Measurements from ENCODE around the gene BTBD2.

The BTBD2 gene

GRCh38 chr19:2050349-2050990, 35.0 kb upstream of the BTBD2 start:
- Histone ChIP-seq H3K4me3 (ENCODE audit: low read length) (peak overlapping the region; percentile 89), H3K4me1 (ENCODE audit: control insufficient read depth, insufficient read depth, low read length) (peaks cover 7% of the 10 kb centered on the region; the same call in 1 of the 2 replicates), H3K27ac (ENCODE audit: low read length) (no peak overlapping the region), H3K27me3 (ENCODE audit: control insufficient read depth, insufficient read depth, low read length) (no peaks in the 10 kb centered on the region), H3K36me3 (ENCODE audit: control insufficient read depth, insufficient read depth, low read length) (peaks cover 16% of the 10 kb centered on the region; the same call in 1 of the 2 replicates), H3K9me3 (ENCODE audit: control insufficient read depth, insufficient read depth, low read length) (no peaks in the 10 kb centered on the region)
- WGBS (ENCODE audit: insufficient coverage, insufficient read length): no CpG with 5 or more reads among the region's 49 CpGs
- no peak for DNase-seq (ENCODE audit: low read depth, low spot score)

DNA sequence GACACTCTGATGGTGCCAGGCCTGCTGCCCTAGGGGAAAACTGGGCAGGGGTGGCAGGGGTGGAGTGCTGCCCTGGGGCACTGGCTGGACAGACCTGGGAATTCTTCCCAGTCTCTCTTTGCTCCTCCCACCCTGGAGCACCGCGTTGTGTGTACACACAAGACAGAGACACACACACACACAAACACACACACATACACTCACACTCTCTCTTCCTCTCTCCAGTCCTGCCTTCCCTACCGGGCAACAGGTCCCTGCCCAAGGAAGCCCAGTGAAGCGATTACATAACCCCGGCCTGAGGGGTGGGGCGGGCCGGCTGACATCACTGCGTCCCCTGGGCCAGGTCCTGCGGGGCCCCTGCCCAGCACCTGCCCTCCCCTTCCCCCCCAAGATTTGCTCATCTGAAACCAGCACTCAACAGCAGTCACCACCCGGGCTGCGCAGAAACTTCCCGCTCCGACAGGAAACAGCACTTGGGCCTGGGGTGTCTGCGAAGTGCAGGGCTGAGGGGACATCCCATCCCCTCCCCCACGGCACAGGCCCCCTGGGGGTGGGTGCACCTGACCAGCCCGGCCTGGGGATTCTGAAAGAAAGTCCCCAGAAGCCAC, 34.3 kb upstream of the BTBD2 start:
- no peaks in the 10 kb centered on the region for H3K9me3 ChIP-seq (ENCODE audit: control insufficient read depth, insufficient read depth, low read length)
- peak overlapping the region; percentile 89 for H3K4me3 ChIP-seq (ENCODE audit: low read length)
- no peak overlapping the region for H3K27ac ChIP-seq (ENCODE audit: low read length)
- peaks cover 7% of the 10 kb centered on the region; the same call in 1 of the 2 replicates for H3K4me1 ChIP-seq (ENCODE audit: control insufficient read depth, insufficient read depth, low read length)
- DNase-seq (ENCODE audit: low read depth, low spot score): no peak
- H3K27me3 ChIP-seq (ENCODE audit: control insufficient read depth, insufficient read depth, low read length): no peaks in the 10 kb centered on the region
- WGBS (ENCODE audit: insufficient coverage, insufficient read length): no CpG with 5 or more reads among the region's 16 CpGs
- peaks cover 16% of the 10 kb centered on the region; the same call in 1 of the 2 replicates for H3K36me3 ChIP-seq (ENCODE audit: control insufficient read depth, insufficient read depth, low read length)

DNA sequence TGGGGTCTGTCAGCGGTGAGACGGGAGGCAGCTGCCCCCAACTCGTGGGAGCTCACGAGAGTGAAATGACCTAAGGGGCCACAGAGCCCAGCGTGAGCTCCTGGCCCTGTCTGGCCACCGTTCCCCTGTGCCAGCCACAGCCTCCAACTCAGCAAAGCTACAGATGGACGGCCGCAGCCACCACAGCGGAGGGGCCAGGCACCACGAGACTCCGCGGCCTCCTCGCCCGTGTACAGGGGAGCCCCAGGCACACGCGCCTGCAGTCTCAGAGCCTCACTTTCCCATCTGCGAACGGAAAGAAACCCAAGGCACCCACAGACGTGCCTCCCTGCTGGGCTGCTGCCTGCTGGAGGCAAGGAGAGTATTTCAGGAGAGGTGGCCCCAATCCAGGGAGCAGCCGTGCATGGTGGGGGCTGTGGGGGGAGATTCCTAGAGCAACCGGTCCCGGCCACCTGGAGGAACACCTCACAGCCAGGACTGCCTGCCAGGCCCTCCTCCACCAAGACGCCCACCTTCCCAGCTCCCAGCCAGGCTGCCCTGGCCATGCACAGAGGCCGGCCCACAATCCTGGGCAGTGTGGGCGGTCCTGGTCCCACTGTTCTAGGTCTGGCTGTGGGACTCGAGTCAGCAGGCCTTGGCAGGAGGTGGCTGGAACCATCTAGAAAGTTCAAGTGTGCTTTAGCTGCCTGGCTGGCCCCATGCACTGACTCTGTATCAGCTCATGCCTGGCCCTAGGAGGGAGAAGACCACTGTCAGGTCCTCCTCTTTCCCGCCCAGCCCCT, 33.6 kb upstream of the BTBD2 start:
- Histone ChIP-seq H3K27ac (ENCODE audit: low read length) (no peak overlapping the region), H3K4me3 (ENCODE audit: low read length) (no peak overlapping the region), H3K9me3 (ENCODE audit: control insufficient read depth, insufficient read depth, low read length) (no peaks in the 10 kb centered on the region), H3K27me3 (ENCODE audit: control insufficient read depth, insufficient read depth, low read length) (no peaks in the 10 kb centered on the region), H3K4me1 (ENCODE audit: control insufficient read depth, insufficient read depth, low read length) (peaks cover 7% of the 10 kb centered on the region; the same call in 1 of the 2 replicates), H3K36me3 (ENCODE audit: control insufficient read depth, insufficient read depth, low read length) (peaks cover 16% of the 10 kb centered on the region; the same call in 1 of the 2 replicates)
- WGBS (ENCODE audit: insufficient coverage, insufficient read length): no CpG with 5 or more reads among the region's 27 CpGs
- no peak for DNase-seq (ENCODE audit: low read depth, low spot score)

DNA sequence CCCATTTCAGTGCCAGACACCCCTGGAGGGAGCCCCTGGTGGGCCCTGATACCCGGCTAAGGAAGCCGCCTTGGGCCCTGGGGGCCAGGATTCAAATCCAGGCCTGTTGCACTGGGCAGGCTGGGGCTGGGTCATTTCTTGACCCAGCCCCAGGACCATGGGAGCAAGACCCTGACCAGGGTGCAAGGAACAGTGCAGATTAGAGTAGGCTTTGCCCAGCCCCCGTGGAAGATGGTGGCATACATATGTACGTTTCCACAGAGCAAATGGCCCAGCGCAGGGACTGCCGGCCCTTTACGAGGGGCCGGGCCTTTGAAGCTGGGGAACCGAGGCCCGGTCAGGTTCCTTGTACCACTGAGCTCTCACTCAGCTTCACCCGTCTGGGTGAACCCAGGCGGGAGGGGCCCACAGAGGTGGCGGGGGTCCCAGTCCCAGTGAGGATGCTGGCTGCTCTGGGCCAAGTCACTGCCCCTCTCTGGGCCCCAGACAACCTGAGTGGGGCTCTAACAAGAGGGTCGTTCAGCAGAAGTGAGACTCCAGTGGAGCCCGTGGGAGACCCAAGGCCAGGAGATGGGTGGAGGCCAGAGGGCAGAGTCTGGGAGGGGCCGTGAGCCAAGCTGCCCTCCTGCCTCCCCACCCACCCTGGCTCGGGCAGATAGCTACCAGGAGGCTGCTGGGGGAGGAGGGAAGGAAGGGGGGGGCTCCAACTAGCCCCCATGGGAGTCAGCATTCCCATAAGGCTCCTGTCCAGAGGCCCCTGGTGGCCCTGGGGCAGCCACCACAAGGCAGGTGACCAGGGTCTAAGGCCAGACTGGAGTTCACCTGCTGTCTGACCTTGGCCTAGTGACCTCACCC, 32.8 kb upstream of the BTBD2 start:
- no peak for DNase-seq (ENCODE audit: low read depth, low spot score)
- Histone ChIP-seq H3K9me3 (ENCODE audit: control insufficient read depth, insufficient read depth, low read length) (no peaks in the 10 kb centered on the region), H3K4me1 (ENCODE audit: control insufficient read depth, insufficient read depth, low read length) (peaks cover 7% of the 10 kb centered on the region; the same call in 1 of the 2 replicates), H3K4me3 (ENCODE audit: low read length) (no peak overlapping the region), H3K27me3 (ENCODE audit: control insufficient read depth, insufficient read depth, low read length) (no peaks in the 10 kb centered on the region), H3K27ac (ENCODE audit: low read length) (no peak overlapping the region), H3K36me3 (ENCODE audit: control insufficient read depth, insufficient read depth, low read length) (peaks cover 16% of the 10 kb centered on the region; the same call in 1 of the 2 replicates)
- WGBS (ENCODE audit: insufficient coverage, insufficient read length): no CpG with 5 or more reads among the region's 17 CpGs

DNA sequence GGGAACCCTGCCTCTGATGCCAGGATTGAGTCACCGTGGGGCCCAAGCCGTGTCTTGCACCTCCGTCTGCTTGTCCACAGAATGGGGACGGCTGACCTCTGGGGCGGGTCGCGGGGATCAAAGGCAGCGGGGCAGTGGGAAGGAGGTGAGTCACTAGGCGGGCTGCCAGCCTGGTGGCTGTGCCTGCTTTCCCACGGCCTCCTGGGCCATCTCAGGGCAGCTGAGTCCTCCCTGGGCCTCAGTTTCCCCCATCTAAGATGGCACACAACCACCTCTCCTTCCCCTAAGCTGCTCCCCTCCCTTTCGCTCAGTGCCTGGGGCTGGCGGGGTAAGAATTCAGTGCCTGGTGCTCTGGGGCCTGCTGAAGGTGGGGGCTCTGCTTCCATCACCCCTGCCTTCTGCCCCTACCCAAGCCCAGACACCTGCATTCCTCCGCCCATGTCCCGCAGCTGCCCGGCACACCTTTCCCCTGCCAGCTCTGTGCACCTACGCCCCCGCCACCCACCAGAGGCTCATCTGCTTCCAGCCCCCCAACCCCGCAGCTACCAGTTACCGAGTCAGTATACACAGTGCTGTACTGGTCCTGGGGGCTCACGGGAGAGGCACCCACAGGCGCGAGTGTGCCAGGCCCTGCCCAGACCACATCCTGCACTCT, 32.1 kb upstream of the BTBD2 start:
- no CpG with 5 or more reads among the region's 22 CpGs for WGBS (ENCODE audit: insufficient coverage, insufficient read length)
- no peaks in the 10 kb centered on the region for H3K27me3 ChIP-seq (ENCODE audit: control insufficient read depth, insufficient read depth, low read length)
- DNase-seq (ENCODE audit: low read depth, low spot score): no peak
- peaks cover 16% of the 10 kb centered on the region; the same call in 1 of the 2 replicates for H3K36me3 ChIP-seq (ENCODE audit: control insufficient read depth, insufficient read depth, low read length)
- H3K27ac ChIP-seq (ENCODE audit: low read length): no peak overlapping the region
- peaks cover 7% of the 10 kb centered on the region; the same call in 1 of the 2 replicates for H3K4me1 ChIP-seq (ENCODE audit: control insufficient read depth, insufficient read depth, low read length)
- no peak overlapping the region for H3K4me3 ChIP-seq (ENCODE audit: low read length)
- H3K9me3 ChIP-seq (ENCODE audit: control insufficient read depth, insufficient read depth, low read length): no peaks in the 10 kb centered on the region

- no CpG with 5 or more reads among the region's 6 CpGs for WGBS (ENCODE audit: insufficient coverage, insufficient read length)
- Histone ChIP-seq H3K36me3 (ENCODE audit: control insufficient read depth, insufficient read depth, low read length) (peaks cover 16% of the 10 kb centered on the region; the same call in 1 of the 2 replicates), H3K27ac (ENCODE audit: low read length) (no peak overlapping the region), H3K4me3 (ENCODE audit: low read length) (no peak overlapping the region), H3K27me3 (ENCODE audit: control insufficient read depth, insufficient read depth, low read length) (no peaks in the 10 kb centered on the region), H3K9me3 (ENCODE audit: control insufficient read depth, insufficient read depth, low read length) (no peaks in the 10 kb centered on the region), H3K4me1 (ENCODE audit: control insufficient read depth, insufficient read depth, low read length) (peaks cover 8% of the 10 kb centered on the region; the same call in 1 of the 2 replicates)
- DNase-seq (ENCODE audit: low read depth, low spot score): no peak
These were observed 31.5 kb upstream of the BTBD2 start for GRCh38 chr19:2047076-2047448.

DNA sequence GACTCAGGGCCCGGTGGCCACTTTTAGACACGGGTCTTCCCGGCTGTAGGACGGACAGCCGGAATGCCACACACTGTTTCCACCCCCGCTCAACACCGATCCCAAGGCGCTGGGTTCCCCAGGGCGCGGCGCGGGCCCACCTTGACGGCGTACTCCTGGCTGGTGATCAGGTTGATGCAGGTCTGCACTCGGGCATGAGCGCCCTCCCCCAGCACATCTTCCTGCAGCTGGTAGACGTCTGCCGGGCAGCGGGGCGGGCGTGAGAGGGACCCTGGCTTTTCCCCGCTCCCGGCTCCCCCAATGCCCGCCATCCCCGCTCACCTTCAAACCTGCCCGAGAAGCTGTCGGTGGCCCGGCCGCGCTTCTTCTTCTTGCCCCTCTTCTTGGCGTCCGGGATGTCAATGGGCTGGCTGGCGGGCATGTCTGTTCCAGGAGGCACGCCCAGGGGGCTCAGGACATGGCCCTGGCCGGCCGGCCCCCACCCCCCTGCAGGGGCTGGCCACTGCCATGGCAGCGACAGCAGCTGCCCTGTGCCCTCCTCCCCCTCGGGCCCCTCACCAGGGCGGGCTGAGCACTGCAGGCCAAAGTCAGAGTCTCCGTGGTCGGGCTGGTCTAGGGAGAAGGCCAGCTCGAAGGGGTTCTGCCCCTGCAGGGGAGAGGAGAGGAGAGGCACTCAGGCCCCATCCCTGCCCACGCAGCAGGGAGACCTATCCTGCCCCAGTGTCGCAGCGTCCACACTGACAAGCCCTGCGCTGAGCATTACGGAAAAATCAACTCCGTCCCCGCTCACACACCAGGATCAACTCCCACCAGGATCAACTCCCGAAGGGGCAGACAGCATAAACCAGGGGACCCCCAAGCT, 30.8 kb upstream of the BTBD2 start:
- WGBS (ENCODE audit: insufficient coverage, insufficient read length): no CpG with 5 or more reads among the region's 50 CpGs
- Histone ChIP-seq H3K4me3 (ENCODE audit: low read length) (no peak overlapping the region), H3K36me3 (ENCODE audit: control insufficient read depth, insufficient read depth, low read length) (peaks cover 20% of the 10 kb centered on the region; the same call in 1 of the 2 replicates), H3K4me1 (ENCODE audit: control insufficient read depth, insufficient read depth, low read length) (peaks cover 9% of the 10 kb centered on the region), H3K9me3 (ENCODE audit: control insufficient read depth, insufficient read depth, low read length) (no peaks in the 10 kb centered on the region), H3K27me3 (ENCODE audit: control insufficient read depth, insufficient read depth, low read length) (no peaks in the 10 kb centered on the region), H3K27ac (ENCODE audit: low read length) (no peak overlapping the region)
- DNase-seq (ENCODE audit: low read depth, low spot score): no peak

DNA sequence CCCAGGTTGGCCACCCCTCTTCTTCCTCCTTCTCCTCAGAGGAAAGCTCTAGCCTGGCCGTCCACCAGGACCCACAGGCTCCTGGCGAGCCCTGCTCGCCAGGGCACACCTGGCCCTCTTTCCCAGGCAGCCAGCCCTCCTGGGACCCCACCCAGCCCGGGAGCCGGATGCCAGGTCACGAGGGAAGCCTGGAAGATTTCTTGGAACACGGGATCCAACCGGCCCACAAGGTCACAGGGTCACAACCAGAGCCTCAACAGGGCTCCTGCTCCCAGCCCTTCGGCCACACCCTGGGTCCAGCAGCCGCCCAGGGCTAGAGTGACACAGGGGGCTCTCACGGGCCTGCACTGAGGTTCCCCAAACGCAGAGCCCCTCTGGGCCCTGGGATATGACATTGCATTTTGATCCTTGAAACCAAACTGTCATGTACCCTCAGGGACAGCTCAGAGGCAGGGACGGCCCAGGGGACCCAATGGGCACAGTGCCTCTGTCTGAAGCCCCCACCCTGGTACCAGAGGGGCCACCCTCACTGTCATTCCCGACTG, 30.1 kb upstream of the BTBD2 start:
- Histone ChIP-seq H3K4me1 (ENCODE audit: control insufficient read depth, insufficient read depth, low read length) (peaks cover 9% of the 10 kb centered on the region), H3K36me3 (ENCODE audit: control insufficient read depth, insufficient read depth, low read length) (peaks cover 25% of the 10 kb centered on the region), H3K9me3 (ENCODE audit: control insufficient read depth, insufficient read depth, low read length) (no peaks in the 10 kb centered on the region), H3K27ac (ENCODE audit: low read length) (no peak overlapping the region), H3K4me3 (ENCODE audit: low read length) (no peak overlapping the region), H3K27me3 (ENCODE audit: control insufficient read depth, insufficient read depth, low read length) (no peaks in the 10 kb centered on the region)
- no peak for DNase-seq (ENCODE audit: low read depth, low spot score)
- no CpG with 5 or more reads among the region's 14 CpGs for WGBS (ENCODE audit: insufficient coverage, insufficient read length)

All from iPS DF 6.9 (cell line).